GM21390 (cell line): Measurements from ENCODE around the gene ICAM3.

Experiments
- ATAC-seq: cut with Tn5 transposase; IDR thresholded peaks from one replicate; pipeline ENCODE4 v1.9.1; 2021; ENCODE audit not compliant: unreplicated experiment

The ICAM3 gene

DNA sequence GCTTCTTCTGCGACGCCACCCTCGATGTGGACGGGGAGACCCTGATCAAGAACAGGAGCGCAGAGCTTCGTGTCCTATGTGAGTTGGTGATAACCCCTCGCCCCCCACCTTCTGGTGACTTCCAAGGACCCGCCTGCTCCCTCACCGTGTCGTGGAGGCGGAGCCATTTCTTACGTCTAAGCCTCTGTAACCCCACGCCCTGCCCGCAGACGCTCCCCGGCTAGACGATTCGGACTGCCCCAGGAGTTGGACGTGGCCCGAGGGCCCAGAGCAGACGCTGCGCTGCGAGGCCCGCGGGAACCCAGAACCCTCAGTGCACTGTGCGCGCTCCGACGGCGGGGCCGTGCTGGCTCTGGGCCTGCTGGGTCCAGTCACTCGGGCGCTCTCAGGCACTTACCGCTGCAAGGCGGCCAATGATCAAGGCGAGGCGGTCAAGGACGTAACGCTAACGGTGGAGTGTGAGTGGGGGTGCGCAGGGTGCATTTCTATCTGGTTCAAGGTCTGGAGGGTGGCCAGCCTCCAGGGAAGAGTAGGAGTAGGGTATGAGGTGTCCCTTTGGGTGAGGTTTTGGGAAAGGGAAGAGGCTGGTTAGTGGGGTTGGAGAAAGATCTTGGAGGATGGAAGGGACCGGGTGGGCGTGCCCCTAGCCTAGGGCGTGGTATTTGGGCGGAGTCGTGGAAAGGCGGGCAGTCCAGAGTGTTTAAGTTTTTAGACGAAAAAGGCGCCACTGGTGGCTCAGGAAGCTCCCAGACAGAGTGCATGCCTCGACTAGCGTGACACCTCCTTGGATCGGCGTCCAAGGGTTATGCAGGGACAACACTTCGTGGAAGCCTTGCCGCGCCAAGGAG is 46.4 kb downstream of the ICAM3 start:
- no peak for ATAC-seq

DNA sequence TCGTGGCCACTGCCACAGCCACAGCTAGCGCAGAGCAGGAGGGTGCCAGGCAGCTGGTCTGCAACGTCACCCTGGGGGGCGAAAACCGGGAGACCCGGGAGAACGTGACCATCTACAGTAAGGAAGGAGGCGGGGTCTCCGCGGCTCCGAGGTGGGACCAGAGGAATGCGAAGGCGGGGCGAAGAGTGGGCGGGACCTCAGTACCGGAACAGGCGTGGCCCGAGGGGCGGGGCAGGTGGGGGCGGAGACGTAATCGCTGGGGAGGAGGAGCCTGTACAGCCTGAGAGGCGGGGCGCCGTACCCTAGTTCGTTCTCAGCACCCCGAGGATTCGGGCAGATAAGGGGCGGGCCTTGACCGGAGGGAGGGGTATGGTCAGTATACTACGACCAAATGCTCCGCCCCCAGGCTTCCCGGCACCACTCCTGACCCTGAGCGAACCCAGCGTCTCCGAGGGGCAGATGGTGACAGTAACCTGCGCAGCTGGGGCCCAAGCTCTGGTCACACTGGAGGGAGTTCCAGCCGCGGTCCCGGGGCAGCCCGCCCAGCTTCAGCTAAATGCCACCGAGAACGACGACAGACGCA is 47.1 kb downstream of the ICAM3 start:
- no peak for ATAC-seq

DNA sequence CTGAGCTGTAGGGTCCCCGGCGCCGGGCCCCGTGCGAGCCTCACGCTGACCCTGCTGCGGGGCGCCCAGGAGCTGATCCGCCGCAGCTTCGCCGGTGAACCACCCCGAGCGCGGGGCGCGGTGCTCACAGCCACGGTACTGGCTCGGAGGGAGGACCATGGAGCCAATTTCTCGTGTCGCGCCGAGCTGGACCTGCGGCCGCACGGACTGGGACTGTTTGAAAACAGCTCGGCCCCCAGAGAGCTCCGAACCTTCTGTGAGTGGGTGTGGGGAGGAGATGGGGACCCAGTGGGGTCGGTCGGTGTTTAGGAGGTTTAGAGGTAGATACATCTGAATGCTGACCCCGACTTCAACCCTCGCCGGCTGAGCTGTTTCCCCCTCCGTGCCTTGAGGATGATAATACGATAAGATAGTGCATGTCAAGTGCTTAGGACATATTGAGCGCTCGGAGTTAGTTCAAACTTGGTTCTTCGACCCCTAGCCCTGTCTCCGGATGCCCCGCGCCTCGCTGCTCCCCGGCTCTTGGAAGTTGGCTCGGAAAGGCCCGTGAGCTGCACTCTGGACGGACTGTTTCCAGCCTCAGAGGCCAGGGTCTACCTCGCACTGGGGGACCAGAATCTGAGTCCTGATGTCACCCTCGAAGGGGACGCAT is 47.7 kb downstream of the ICAM3 start:
- ATAC-seq, result no peak

DNA sequence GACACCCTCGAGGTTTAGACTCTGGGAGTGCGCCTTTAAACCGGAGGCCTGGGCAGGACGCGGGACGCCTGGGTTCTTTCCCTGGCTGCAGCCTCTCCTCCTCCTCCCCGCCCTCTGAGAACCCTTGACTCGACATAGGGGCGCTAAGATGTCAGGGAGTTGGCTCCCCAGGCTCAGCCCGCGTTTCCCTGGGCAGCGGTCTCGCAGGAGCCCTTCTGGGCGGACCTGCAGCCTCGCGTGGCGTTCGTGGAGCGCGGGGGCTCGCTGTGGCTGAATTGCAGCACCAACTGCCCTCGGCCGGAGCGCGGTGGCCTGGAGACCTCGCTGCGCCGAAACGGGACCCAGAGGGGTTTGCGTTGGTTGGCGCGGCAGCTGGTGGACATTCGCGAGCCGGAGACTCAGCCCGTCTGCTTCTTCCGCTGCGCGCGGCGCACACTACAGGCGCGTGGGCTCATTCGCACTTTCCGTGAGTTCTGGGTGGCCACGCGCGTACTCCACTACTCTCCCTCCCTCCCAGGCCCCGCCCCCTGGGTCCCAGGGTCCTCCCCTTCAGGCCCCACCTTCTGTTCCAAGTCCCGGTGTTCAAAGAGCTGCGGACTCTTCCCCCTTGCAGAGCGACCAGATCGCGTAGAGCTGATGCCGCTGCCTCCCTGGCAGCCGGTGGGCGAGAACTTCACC is 48.4 kb downstream of the ICAM3 start:
- ATAC-seq, result no peak

DNA sequence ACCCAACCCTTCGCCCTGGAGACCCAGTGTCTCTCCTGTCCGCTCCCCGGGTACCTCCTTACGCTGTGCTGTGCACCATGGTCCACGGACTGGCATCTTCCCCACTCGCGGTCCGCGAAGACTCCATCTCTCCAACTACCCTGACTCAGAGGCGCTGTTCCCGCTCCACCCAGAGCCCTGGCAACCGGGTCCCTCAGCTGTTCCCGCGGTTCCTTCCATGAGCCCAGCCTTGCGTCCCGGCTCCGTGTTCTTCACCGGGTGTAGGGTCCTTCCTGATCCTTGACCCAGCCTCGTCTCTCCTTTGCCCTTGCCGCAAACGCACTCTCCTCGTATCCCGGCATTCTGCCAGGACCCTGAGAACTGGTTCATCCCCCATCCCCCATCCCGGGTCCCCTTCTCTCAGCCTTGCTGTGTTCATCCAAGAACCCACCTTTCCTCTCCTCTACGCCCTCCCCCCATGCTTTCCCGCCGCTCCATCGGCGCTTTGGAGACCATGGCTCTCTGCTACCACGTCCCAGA is 49.0 kb downstream of the ICAM3 start:
- no peak for ATAC-seq

DNA sequence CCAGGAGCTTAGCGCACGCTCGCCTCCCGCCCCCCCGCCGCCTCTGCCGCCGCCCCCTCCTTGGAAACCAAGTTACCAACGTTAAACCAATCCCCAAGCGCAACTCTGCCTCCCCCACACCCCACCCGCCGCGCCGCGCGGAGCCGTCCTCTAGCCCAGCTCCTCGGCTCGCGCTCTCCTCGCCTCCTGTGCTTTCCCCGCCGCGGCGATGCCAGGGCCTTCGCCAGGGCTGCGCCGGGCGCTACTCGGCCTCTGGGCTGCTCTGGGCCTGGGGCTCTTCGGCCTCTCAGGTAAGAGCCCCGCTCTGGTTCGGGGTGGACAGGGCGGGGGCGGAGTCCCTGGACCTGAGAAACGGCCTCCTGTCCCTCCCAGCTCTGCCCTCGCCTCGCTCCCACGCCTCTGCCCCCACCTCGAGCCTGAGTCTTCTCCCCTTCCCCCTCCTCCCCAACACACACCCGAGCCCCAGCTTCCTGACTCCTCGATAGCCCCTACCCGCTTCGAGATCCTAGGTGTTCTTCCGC is 49.5 kb downstream of the ICAM3 start, which contains the start of gene ICAM5:
Gene ICAM5 (plus strand): TSS at position 117 of the 521 bp plus-strand sequence. CDS start 92 bp downstream, at position 209.
- ATAC-seq, result no peak

DNA sequence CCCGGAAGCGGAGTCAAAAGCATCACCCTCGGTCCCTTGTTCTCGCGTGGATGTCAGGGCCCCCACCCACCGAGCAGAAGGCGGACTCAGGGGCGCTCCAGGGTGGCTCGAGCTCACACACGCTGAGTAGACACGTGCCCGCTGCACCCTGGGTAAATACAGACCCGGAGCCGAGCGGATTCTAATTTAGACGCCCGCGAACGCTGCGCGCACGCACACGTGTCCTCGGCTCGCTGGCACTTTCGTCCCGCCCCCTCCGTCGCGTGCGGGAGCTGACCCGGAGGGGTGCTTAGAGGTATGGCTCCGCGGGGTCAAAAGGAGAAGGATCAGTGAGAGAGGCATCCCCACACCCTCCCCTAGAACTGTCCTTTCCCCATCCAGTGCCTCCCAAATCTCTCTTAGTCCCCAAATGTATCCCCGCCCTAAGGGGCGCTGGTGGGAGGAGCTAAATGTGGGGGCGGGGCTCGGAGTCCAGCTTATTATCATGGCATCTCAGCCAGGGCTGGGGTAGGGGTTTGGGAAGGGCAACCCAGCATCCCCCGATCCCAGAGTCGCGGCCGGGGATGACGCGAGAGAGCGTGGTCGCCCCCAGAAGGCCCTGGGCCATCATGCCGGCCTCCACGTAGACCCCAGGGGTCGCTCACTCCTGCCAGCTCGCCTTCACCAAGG is 50.1 kb downstream of the ICAM3 start:
- no peak for ATAC-seq

DNA sequence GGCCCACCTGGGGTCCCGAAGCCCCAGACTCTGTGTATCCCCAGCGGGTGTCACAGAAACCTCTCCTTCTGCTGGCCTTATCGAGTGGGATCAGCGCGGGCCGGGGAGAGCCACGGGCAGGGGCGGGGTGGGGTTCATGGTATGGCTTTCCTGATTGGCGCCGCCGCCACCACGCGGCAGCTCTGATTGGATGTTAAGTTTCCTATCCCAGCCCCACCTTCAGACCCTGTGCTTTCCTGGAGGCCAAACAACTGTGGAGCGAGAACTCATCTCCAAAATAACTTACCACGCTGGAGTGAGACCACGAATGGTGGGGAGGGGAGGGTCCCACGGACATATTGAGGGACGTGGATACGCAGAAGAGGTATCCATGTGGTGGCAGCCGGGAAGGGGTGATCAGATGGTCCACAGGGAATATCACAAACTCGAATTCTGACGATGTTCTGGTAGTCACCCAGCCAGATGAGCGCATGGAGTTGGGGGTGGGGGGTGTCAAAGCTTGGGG is 50.7 kb downstream of the ICAM3 start:
- no peak for ATAC-seq

DNA sequence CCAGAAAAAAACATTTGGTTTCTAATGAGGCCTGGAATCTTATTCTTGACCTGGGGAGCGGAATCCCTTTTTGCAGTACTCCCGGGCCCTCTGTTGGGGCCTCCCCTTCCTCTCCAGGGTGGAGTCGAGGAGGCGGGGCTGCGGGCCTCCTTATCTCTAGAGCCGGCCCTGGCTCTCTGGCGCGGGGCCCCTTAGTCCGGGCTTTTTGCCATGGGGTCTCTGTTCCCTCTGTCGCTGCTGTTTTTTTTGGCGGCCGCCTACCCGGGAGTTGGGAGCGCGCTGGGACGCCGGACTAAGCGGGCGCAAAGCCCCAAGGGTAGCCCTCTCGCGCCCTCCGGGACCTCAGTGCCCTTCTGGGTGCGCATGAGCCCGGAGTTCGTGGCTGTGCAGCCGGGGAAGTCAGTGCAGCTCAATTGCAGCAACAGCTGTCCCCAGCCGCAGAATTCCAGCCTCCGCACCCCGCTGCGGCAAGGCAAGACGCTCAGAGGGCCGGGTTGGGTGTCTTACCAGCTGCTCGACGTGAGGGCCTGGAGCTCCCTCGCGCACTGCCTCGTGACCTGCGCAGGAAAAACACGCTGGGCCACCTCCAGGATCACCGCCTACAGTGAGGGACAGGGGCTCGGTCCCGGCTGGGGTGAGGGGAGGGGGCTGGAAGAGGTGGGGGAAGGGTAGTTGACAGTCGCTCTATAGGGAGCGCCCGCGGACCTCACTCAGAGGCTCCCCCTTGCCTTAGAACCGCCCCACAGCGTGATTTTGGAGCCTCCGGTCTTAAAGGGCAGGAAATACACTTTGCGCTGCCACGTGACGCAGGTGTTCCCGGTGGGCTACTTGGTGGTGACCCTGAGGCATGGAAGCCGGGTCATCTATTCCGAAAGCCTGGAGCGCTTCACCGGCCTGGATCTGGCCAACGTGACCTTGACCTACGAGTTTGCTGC is 52.4 kb downstream of the ICAM3 start, which contains the start of gene ICAM4:
Gene ICAM4 (plus strand): TSS at position 153 of the 935 bp plus-strand sequence. CDS start 58 bp downstream, at position 211.
- ATAC-seq, result no peak

DNA sequence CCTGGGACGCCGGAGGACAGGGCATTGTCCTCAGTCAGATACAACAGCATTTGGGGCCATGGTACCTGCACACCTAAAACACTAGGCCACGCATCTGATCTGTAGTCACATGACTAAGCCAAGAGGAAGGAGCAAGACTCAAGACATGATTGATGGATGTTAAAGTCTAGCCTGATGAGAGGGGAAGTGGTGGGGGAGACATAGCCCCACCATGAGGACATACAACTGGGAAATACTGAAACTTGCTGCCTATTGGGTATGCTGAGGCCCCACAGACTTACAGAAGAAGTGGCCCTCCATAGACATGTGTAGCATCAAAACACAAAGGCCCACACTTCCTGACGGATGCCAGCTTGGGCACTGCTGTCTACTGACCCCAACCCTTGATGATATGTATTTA is 54.0 kb downstream of the ICAM3 start:
- no peak for ATAC-seq

DNA sequence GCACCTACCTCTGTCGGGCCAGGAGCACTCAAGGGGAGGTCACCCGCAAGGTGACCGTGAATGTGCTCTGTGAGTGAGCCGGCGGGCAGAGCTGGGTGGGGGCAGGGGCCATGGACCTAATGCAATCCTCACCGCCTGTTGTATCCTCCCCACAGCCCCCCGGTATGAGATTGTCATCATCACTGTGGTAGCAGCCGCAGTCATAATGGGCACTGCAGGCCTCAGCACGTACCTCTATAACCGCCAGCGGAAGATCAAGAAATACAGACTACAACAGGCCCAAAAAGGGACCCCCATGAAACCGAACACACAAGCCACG is 54.5 kb downstream of the ICAM3 start:
- no peak for ATAC-seq

DNA sequence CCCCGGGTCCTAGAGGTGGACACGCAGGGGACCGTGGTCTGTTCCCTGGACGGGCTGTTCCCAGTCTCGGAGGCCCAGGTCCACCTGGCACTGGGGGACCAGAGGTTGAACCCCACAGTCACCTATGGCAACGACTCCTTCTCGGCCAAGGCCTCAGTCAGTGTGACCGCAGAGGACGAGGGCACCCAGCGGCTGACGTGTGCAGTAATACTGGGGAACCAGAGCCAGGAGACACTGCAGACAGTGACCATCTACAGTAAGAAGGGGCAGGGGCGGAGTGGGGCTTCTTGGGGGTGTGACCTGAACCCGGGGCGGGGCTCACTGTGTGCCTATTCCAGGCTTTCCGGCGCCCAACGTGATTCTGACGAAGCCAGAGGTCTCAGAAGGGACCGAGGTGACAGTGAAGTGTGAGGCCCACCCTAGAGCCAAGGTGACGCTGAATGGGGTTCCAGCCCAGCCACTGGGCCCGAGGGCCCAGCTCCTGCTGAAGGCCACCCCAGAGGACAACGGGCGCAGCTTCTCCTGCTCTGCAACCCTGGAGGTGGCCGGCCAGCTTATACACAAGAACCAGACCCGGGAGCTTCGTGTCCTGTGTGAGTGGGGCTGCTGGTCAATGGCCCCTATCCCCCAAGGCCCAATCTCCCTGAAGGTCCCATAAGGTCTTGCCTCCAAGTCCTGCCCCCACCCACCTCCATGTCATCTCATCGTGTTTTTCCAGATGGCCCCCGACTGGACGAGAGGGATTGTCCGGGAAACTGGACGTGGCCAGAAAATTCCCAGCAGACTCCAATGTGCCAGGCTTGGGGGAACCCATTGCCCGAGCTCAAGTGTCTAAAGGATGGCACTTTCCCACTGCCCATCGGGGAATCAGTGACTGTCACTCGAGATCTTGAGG is 55.1 kb downstream of the ICAM3 start:
- ATAC-seq, result no peak
